T-helper 22 cell (primary cell): ENCODE results near the gene ATP1A1.

Experiments
- DNase-seq: peaks from one replicate; pipeline ENCODE4 v3.0.0-alpha.2; 2020; ENCODE audit warnings: low read depth

The ATP1A1 gene

GRCh38 chr1:116372651-116373430 lies at the start of gene ATP1A1:
ATP1A1 (plus strand) TSS chr1:116373244; CDS start chr1:116373512, 268 bp downstream.
- peak; percentile 93 for DNase-seq

GRCh38 chr1:116323491-116323890 lies 49.6 kb upstream of the ATP1A1 start:
- DNase-seq: no peak

- DNase-seq: no peak
These were observed 48.6 kb upstream of the ATP1A1 start for GRCh38 chr1:116324411-116324810.

GRCh38 chr1:116325104-116325503 lies 47.9 kb upstream of the ATP1A1 start:
- DNase-seq: no peak

GRCh38 chr1:116325922-116326321 lies 47.1 kb upstream of the ATP1A1 start:
- DNase-seq: peak; percentile 5

- no peak for DNase-seq
These were observed 46.6 kb upstream of the ATP1A1 start for GRCh38 chr1:116326486-116326885.

- no peak for DNase-seq
These were observed 44.4 kb upstream of the ATP1A1 start for GRCh38 chr1:116328671-116329070.

- no peak for DNase-seq
These were observed 43.3 kb upstream of the ATP1A1 start for GRCh38 chr1:116329524-116330341.

GRCh38 chr1:116330342-116330652 lies 42.7 kb upstream of the ATP1A1 start:
- no peak for DNase-seq

GRCh38 chr1:116330846-116331245 lies 42.2 kb upstream of the ATP1A1 start:
- DNase-seq: no peak

- no peak for DNase-seq
These were observed 41.5 kb upstream of the ATP1A1 start for GRCh38 chr1:116331523-116331922.

- DNase-seq: no peak
These were observed 40.6 kb upstream of the ATP1A1 start for GRCh38 chr1:116332451-116332850.

- no peak for DNase-seq
These were observed 39.7 kb upstream of the ATP1A1 start for GRCh38 chr1:116333171-116334014.

GRCh38 chr1:116334015-116334547 lies 39.0 kb upstream of the ATP1A1 start:
- DNase-seq: no peak

GRCh38 chr1:116334868-116335635 lies 38.0 kb upstream of the ATP1A1 start:
- no peak for DNase-seq

GRCh38 chr1:116335850-116336624 lies 37.0 kb upstream of the ATP1A1 start:
- DNase-seq: no peak

- DNase-seq: no peak
These were observed 35.6 kb upstream of the ATP1A1 start for GRCh38 chr1:116337398-116337797.

GRCh38 chr1:116338400-116338799 lies 34.6 kb upstream of the ATP1A1 start:
- no peak for DNase-seq

GRCh38 chr1:116340506-116341231 lies 32.4 kb upstream of the ATP1A1 start:
- DNase-seq: no peak

- no peak for DNase-seq
These were observed 30.0 kb upstream of the ATP1A1 start for GRCh38 chr1:116343019-116343418.
